ENCODE data around the gene CCT7. TPM values are rescaled to one million over a fixed set of nuclear protein-coding genes. Genes with fewer than 3 reads are reported as not detected.
A peak's percentile ranks its signal among the peaks of the same experiment; 100 is the strongest.

Gene CCT7
- total and polyA plus RNA-seq, 2 donors (not counting 1 experiment from before 2014, with no cell fraction given), result 94.4 to 160 TPM

DNA sequence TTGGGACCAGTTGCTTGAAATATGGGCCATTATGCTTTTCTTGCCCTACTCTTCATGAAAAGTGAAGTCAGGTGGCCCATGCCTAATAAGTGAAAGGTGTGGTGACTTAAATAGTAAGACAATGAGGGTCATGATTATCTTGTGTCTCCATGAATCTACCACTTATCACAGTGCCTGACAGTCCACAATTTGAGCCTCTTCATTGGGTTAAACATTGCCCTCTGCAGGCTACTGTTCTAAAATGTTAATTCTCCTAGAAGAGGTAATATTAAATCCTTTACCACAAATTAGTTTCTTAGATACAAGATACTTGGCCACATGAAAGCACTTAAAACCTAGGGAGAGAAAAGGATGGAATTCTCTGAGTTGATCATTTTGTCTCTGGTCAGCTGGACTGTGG lies 55.2 kb downstream of the CCT7 start:
- DNase-seq (no peak), ATAC-seq (ENCODE audit: low read depth) (no peak)
- Mint-ChIP-seq H3K27me3 (peaks cover 20% of the 10 kb centered on the region), H3K4me3 (no peak overlapping the region), H3K4me1 (peaks cover 44% of the 10 kb centered on the region), H3K27ac (no peak overlapping the region), H3K9me3 (ENCODE audit: insufficient read depth) (no peaks in the 10 kb centered on the region)
- Histone ChIP-seq H3K27me3 (replicated peaks in 1 of 4; ENCODE audit: control extremely low read depth in 1 of 4, control insufficient read depth in 3 of 4, insufficient read depth in 4 of 4, low read length in 3 of 4) (peaks cover under 1 to 40% (median 27%) of the 10 kb centered on the region in 4 experiments), H3K9me3 (ENCODE audit: control extremely low read depth in 1 of 3, control insufficient read depth in 2 of 3, insufficient read depth in 1 of 3, low read length in 2 of 3) (peaks cover 2 to 21% (median 4%) of the 10 kb centered on the region in 3 donors), H4K20me1 (ENCODE audit: control insufficient read depth, insufficient read depth, low read length, poor library complexity, severe bottlenecking) (no peaks in the 10 kb centered on the region), H3K4me2 (replicated peaks; ENCODE audit: low read depth, low read length, poor library complexity, severe bottlenecking) (no peak overlapping the region), H2AFZ (ENCODE audit: insufficient read depth, low read depth, low read length, poor library complexity, severe bottlenecking) (no peak overlapping the region), H3K9ac (ENCODE audit: low read length) (no peak overlapping the region), H3K4me3 (ENCODE audit: control extremely low read depth in 1 of 5, extremely low read depth in 1 of 5, insufficient read depth in 1 of 5, low read depth in 2 of 5, low read length in 4 of 5) (no peak overlapping the region), H3K79me2 (ENCODE audit: control insufficient read depth, insufficient read depth, low read length) (no peaks in the 10 kb centered on the region), H3K4me1 (ENCODE audit: control insufficient read depth in 2 of 2, insufficient read depth in 2 of 2, low read length in 2 of 2) (peaks cover 46 to 50% of the 10 kb centered on the region in 2 donors), H3K36me3 (replicated peaks in 1 of 2; ENCODE audit: control extremely low read depth in 1 of 2, control insufficient read depth in 1 of 2, extremely low read depth in 1 of 2, insufficient read depth in 2 of 2, low read length in 1 of 2) (no peaks in the 10 kb centered on the region), H3K27ac (ENCODE audit: low read length in 2 of 2) (no peak overlapping the region)
- POLR2A ChIA-PET, result no interaction called here
- TF ChIP-seq, protein P1, sequence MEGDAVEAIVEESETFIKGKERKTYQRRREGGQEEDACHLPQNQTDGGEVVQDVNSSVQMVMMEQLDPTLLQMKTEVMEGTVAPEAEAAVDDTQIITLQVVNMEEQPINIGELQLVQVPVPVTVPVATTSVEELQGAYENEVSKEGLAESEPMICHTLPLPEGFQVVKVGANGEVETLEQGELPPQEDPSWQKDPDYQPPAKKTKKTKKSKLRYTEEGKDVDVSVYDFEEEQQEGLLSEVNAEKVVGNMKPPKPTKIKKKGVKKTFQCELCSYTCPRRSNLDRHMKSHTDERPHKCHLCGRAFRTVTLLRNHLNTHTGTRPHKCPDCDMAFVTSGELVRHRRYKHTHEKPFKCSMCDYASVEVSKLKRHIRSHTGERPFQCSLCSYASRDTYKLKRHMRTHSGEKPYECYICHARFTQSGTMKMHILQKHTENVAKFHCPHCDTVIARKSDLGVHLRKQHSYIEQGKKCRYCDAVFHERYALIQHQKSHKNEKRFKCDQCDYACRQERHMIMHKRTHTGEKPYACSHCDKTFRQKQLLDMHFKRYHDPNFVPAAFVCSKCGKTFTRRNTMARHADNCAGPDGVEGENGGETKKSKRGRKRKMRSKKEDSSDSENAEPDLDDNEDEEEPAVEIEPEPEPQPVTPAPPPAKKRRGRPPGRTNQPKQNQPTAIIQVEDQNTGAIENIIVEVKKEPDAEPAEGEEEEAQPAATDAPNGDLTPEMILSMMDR (IDR thresholded peaks at IDR 0.05), result no peak
- no peak for TF ChIP-seq EZH2 (IDR thresholded peaks at IDR 0.05; ENCODE audit: borderline replicate concordance, insufficient read depth, low read depth, low read length, poor library complexity, severe bottlenecking)
- CTCF ChIA-PET, result interaction anchor here (0.6 to 3.4 kb wide), 9 partner anchors 9 to 1551 kb away, joined by 3 to 18 read pairs (median 5); partner anchors contain the start of genes CCT7 and SMYD5
- intact Hi-C loops (cut with micrococcal nuclease), result no loop called here

DNA sequence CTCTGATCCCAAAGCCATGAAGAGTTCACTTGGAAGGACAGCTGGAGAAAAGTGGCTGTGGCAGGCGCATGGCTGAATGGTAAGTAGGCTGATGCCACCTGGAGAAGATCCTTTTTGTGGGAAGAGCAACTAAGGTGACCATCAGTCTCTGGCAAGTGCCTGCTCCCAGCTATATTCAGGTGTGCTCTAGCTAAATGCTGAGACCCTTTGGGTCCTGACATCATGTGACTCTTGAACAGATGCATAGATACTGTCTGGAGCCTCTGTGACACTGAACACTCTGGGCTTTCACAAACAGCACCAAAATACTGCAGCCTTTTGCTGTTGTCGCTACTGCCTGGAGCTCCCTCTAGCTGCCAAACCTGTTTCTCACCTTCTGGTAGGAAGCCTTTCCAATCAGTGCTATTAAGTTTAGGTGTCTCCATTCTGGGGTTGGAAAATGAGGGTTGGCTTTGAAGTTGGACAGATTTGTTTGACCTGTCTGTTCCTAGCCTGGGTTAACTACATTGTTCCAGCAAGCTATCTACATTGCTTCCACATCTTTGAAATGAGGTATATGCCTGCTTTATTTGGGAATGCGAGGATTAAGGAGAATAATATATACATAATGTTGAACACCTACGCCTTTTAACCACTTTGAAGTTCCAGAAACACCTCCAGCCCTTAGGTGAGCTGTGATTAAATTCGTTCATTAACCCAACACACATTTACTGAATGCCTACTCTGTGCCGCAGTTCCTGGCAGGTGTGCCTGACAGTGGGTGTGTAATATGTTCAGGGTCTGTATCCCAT lies 56.1 kb downstream of the CCT7 start:
- Histone ChIP-seq H3K36me3 (replicated peaks in 1 of 2; ENCODE audit: control extremely low read depth in 1 of 2, control insufficient read depth in 1 of 2, extremely low read depth in 1 of 2, insufficient read depth in 2 of 2, low read length in 1 of 2) (no peaks in the 10 kb centered on the region), H3K9ac (ENCODE audit: low read length) (no peak overlapping the region), H3K27me3 (replicated peaks in 1 of 4; ENCODE audit: control extremely low read depth in 1 of 4, control insufficient read depth in 3 of 4, insufficient read depth in 4 of 4, low read length in 3 of 4) (peaks cover 2 to 49% (median 36%) of the 10 kb centered on the region in 4 experiments), H3K9me3 (ENCODE audit: control extremely low read depth in 1 of 3, control insufficient read depth in 2 of 3, insufficient read depth in 1 of 3, low read length in 2 of 3) (peaks cover 3 to 21% (median 7%) of the 10 kb centered on the region in 3 donors), H3K4me2 (replicated peaks; ENCODE audit: low read depth, low read length, poor library complexity, severe bottlenecking) (no peak overlapping the region), H2AFZ (ENCODE audit: insufficient read depth, low read depth, low read length, poor library complexity, severe bottlenecking) (no peak overlapping the region), H3K4me1 (ENCODE audit: control insufficient read depth in 2 of 2, insufficient read depth in 2 of 2, low read length in 2 of 2) (peaks cover 42 to 43% of the 10 kb centered on the region in 2 donors), H3K27ac (ENCODE audit: low read length in 2 of 2) (no peak overlapping the region), H3K79me2 (ENCODE audit: control insufficient read depth, insufficient read depth, low read length) (no peaks in the 10 kb centered on the region), H4K20me1 (ENCODE audit: control insufficient read depth, insufficient read depth, low read length, poor library complexity, severe bottlenecking) (no peaks in the 10 kb centered on the region), H3K4me3 (ENCODE audit: control extremely low read depth in 1 of 5, extremely low read depth in 1 of 5, insufficient read depth in 1 of 5, low read depth in 2 of 5, low read length in 4 of 5) (no peak overlapping the region)
- DNase-seq, result peak; percentile 62
- H3K4me1 Mint-ChIP-seq, result peaks cover 39% of the 10 kb centered on the region
- H3K9me3 Mint-ChIP-seq (ENCODE audit: insufficient read depth), result no peaks in the 10 kb centered on the region
- no peak for ATAC-seq (ENCODE audit: low read depth)
- H3K27me3 Mint-ChIP-seq, result peaks cover 27% of the 10 kb centered on the region
- intact Hi-C loops (cut with micrococcal nuclease), result no loop called here
- no peak for TF ChIP-seq EZH2 (IDR thresholded peaks at IDR 0.05; ENCODE audit: borderline replicate concordance, insufficient read depth, low read depth, low read length, poor library complexity, severe bottlenecking)
- TF ChIP-seq, protein P1 (IDR thresholded peaks at IDR 0.05), result peak; percentile 71
- CTCF ChIA-PET, result interaction anchor here (0.5 to 3.4 kb wide), 19 partner anchors 10 to 1055 kb away, joined by 3 to 18 read pairs (median 5); partner anchors contain the start of genes CCT7, PRADC1 and SMYD5
- H3K4me3 Mint-ChIP-seq, result peak overlapping the region; percentile 75
- POLR2A ChIA-PET, result no interaction called here
- H3K27ac Mint-ChIP-seq, result no peak overlapping the region
- 44% methylated on average over 2 of the region's 6 CpGs for WGBS (ENCODE audit: insufficient coverage)
